ENCODE measurements around the gene DDR2.

Gene DDR2

DNA sequence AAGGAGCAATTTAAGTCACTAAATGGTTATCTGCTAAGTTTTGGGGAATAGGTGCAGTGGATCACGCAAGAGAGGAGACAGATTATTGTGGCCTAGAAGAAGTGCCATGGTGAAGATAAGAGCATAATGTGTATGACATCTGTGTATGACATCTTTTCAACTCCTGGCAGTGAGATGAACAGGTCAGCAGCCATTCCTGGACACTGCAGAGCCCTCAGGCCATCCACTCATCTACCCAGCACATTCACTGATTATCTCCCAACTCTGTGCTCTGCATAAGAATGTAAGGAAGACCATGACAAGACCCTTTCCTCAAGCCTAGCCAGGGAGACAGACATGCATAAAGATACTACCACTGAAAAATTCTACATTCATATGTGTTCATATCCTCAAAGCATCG, 73.7 kb downstream of the DDR2 start:
- Histone ChIP-seq H3K9me3 (ENCODE audit: control insufficient read depth, insufficient read depth, low read length) (no peaks in the 10 kb centered on the region), H3K4me1 (ENCODE audit: control insufficient read depth, insufficient read depth, low read length) (no peaks in the 10 kb centered on the region), H3K27me3 (ENCODE audit: control insufficient read depth, insufficient read depth, low read length) (no peaks in the 10 kb centered on the region), H3K4me3 (ENCODE audit: low read depth, low read length) (no peak overlapping the region), H3K36me3 (ENCODE audit: control insufficient read depth, insufficient read depth, low read length) (no peaks in the 10 kb centered on the region), H3K9ac (ENCODE audit: low read depth, low read length) (no peak overlapping the region)

DNA sequence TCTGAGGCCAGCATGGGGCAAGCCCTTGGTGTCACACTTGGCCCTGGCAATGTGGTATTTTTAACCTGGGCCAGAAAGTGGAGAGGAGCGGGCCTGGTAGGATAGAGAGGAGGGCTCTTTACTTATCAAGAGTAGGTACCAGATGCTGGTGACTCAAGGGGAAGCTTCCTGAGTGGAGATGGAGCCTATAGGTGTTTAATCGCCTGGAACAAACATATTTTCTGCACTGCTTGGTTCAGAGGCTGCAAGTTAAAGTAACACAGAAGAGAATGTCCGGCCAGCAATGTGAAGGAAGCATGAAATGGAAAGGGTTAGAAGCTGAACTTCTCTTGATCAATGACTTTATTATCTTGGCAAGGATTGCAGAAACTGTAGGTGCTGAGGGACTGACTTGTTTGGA, 74.3 kb downstream of the DDR2 start:
- H3K4me1 ChIP-seq (ENCODE audit: control insufficient read depth, insufficient read depth, low read length): no peaks in the 10 kb centered on the region
- H3K4me3 ChIP-seq (ENCODE audit: low read depth, low read length): no peak overlapping the region
- no peaks in the 10 kb centered on the region for H3K27me3 ChIP-seq (ENCODE audit: control insufficient read depth, insufficient read depth, low read length)
- H3K9me3 ChIP-seq (ENCODE audit: control insufficient read depth, insufficient read depth, low read length): no peaks in the 10 kb centered on the region
- H3K36me3 ChIP-seq (ENCODE audit: control insufficient read depth, insufficient read depth, low read length): no peaks in the 10 kb centered on the region
- no peak overlapping the region for H3K9ac ChIP-seq (ENCODE audit: low read depth, low read length)

DNA sequence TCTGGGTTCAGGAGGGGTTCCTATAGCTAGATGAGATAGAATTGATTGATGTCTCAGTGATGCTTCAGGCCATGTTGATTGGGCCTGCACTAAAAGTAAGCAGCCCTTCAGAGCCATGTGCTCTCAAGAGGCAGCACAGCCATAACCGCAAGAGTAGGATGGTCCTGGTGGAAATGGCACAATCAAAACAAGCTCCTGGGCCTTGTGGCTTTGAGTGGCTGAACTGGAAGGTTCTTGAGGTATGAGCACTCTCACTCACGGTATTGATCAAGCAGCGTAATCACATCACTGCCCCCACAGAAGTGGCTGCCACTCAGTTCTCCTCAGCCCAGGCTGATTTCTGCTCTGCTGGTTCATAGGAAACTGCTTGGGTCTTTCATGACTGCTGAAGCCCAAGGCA, 76.0 kb downstream of the DDR2 start:
- no peaks in the 10 kb centered on the region for H3K9me3 ChIP-seq (ENCODE audit: control insufficient read depth, insufficient read depth, low read length)
- no peaks in the 10 kb centered on the region for H3K36me3 ChIP-seq (ENCODE audit: control insufficient read depth, insufficient read depth, low read length)
- H3K4me1 ChIP-seq (ENCODE audit: control insufficient read depth, insufficient read depth, low read length): no peaks in the 10 kb centered on the region
- no peak overlapping the region for H3K4me3 ChIP-seq (ENCODE audit: low read depth, low read length)
- H3K9ac ChIP-seq (ENCODE audit: low read depth, low read length): no peak overlapping the region
- no peaks in the 10 kb centered on the region for H3K27me3 ChIP-seq (ENCODE audit: control insufficient read depth, insufficient read depth, low read length)

DNA sequence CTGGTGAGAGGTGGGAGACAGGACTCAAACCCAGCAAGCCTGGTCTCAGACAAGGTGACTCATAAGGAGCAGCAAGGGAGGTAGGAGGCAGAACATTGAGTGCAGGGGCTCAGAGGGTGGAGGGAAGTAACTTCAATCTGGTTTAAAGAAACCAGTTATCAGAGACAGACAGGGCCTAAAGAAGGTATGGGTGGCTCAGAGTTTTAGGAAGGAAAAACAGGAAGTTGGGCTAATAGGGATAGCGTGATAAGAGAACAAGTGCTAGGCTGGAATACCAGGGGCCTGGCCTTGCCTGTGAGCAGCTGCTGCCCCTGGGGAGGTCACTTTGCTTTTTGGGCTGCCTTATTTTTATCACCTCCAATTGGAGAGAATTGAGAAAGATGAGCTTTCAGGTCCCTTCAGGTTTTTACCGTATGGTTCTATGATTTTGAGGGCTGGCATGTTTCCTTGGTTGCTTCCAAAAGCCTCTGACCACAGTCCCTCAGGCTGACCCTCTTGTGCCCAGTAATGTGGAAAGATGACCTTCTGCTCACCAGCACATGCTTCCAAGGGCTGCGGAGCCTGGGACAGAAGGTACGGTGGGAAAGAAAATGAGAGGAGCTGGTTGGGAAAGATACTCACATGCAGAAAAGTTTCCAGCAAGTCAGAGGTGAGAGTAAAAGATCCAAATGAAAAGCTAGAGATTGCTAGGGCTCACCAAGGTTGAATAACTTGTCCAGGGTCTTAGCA, 77.0 kb downstream of the DDR2 start:
- Histone ChIP-seq H3K4me1 (ENCODE audit: control insufficient read depth, insufficient read depth, low read length) (no peaks in the 10 kb centered on the region), H3K9me3 (ENCODE audit: control insufficient read depth, insufficient read depth, low read length) (no peaks in the 10 kb centered on the region), H3K4me3 (ENCODE audit: low read depth, low read length) (no peak overlapping the region), H3K27me3 (ENCODE audit: control insufficient read depth, insufficient read depth, low read length) (no peaks in the 10 kb centered on the region), H3K36me3 (ENCODE audit: control insufficient read depth, insufficient read depth, low read length) (no peaks in the 10 kb centered on the region), H3K9ac (ENCODE audit: low read depth, low read length) (no peak overlapping the region)

DNA sequence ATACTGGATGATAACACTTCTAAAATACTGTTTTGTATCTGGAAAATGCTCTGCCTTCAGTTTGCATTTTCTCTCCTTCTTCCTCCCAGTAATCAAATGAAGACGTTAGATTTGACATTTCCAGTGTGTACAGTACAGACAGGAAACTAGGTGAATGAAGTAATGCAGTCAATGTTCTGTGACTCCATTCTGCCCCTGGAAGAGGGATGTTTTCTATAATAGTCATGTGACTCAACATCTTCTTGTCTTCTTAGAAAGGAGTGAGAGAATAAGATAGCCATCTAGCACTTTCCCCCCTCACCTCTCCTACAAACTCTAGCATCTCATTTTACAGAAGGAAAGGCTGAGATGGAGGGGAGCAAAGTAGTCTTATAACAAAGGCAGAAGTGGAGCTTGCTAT, 77.6 kb downstream of the DDR2 start:
- no peaks in the 10 kb centered on the region for H3K36me3 ChIP-seq (ENCODE audit: control insufficient read depth, insufficient read depth, low read length)
- H3K27me3 ChIP-seq (ENCODE audit: control insufficient read depth, insufficient read depth, low read length): no peaks in the 10 kb centered on the region
- H3K9me3 ChIP-seq (ENCODE audit: control insufficient read depth, insufficient read depth, low read length): no peaks in the 10 kb centered on the region
- H3K4me3 ChIP-seq (ENCODE audit: low read depth, low read length): no peak overlapping the region
- H3K9ac ChIP-seq (ENCODE audit: low read depth, low read length): no peak overlapping the region
- no peaks in the 10 kb centered on the region for H3K4me1 ChIP-seq (ENCODE audit: control insufficient read depth, insufficient read depth, low read length)

DNA sequence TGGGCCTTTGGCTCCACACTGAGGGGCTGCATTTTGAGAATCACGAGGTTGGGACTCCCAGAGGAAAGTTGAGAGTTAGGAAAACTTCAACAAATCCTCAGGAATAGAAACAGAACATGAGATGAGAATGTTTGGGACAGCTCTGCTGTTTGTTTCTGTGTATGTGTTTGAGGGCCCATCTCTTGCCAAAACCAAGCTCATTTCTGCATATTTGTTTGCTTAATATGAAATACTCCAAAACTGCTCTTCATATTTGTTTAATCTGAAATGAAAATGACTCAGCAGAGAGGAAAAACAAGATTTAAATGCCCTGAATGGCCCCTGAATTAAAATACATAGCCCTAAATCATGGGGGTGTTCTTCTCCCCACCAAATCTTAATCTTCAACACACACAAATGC, 78.1 kb downstream of the DDR2 start:
- Histone ChIP-seq H3K36me3 (ENCODE audit: control insufficient read depth, insufficient read depth, low read length) (no peaks in the 10 kb centered on the region), H3K9ac (ENCODE audit: low read depth, low read length) (no peak overlapping the region), H3K4me3 (ENCODE audit: low read depth, low read length) (no peak overlapping the region), H3K27me3 (ENCODE audit: control insufficient read depth, insufficient read depth, low read length) (no peaks in the 10 kb centered on the region), H3K9me3 (ENCODE audit: control insufficient read depth, insufficient read depth, low read length) (no peaks in the 10 kb centered on the region), H3K4me1 (ENCODE audit: control insufficient read depth, insufficient read depth, low read length) (no peaks in the 10 kb centered on the region)

DNA sequence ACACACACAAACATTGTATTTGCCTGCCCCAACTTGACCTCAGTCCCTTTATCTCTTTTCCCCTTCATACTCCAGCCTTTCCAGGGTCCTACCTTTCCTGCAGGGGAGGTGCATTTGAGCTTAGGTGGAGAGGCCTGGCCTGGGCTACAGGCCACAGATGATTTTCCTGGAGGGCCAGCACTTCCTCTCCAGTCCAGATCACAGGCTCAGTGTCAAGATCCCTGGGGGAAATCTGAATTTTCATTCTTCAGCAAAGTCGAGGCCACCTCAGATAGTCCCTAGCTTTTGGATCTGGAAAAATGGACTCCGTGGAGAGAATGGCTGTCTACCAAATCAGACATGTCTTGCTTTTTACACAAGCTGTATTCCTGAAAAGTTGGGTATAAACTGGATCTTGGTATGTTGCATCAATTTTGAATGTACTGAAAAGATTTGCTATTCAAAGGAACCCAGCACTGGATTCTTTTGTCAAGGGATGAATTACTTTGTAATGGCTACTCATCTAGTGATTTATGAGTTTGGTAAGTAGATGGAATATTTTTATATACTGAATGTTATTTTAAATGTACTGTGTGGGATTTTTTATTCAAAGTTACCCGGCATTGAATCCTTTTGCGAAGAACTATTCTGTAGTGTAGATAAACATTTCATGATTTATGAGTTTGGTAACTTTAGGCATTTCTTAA, 78.7 kb downstream of the DDR2 start:
- no peak overlapping the region for H3K9ac ChIP-seq (ENCODE audit: low read depth, low read length)
- no peak overlapping the region for H3K4me3 ChIP-seq (ENCODE audit: low read depth, low read length)
- H3K36me3 ChIP-seq (ENCODE audit: control insufficient read depth, insufficient read depth, low read length): no peaks in the 10 kb centered on the region
- H3K9me3 ChIP-seq (ENCODE audit: control insufficient read depth, insufficient read depth, low read length): no peaks in the 10 kb centered on the region
- H3K27me3 ChIP-seq (ENCODE audit: control insufficient read depth, insufficient read depth, low read length): no peaks in the 10 kb centered on the region
- H3K4me1 ChIP-seq (ENCODE audit: control insufficient read depth, insufficient read depth, low read length): no peaks in the 10 kb centered on the region

DNA sequence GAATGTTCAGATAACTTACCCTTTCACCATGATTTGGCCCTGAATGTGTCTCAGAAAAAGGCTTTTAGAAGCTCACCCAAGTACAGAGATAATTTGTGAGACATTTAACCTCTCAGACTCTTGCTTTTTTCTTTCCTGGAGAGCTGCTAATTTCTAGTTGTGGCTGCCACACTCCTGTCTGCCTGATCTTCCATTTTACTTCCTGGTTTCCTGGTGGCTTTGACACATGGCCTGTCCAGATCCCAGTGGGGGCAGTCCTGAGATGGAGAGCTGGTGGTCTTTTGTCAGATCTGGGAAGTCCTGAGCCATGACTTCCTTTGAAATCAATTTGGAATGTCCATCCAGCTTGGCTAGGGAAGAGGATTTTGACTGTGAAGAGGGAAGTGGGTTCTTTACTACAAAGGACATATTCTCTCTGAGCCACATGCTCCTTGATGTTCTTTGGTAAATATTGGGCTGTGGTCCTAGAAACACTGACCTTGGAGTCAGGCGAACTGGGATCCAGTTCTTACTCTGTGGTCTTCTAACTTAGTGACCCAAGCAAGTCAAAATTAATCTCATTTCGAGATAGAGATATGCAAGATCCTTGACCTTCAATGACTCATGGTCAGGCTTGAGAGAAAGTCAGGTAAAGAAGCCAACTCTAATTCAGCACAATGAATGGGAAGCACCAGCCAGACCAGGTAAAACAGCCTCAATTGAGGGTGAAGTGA, 80.2 kb downstream of the DDR2 start:
- Histone ChIP-seq H3K9me3 (ENCODE audit: control insufficient read depth, insufficient read depth, low read length) (no peaks in the 10 kb centered on the region), H3K4me1 (ENCODE audit: control insufficient read depth, insufficient read depth, low read length) (no peaks in the 10 kb centered on the region), H3K27me3 (ENCODE audit: control insufficient read depth, insufficient read depth, low read length) (no peaks in the 10 kb centered on the region), H3K9ac (ENCODE audit: low read depth, low read length) (no peak overlapping the region), H3K4me3 (ENCODE audit: low read depth, low read length) (no peak overlapping the region), H3K36me3 (ENCODE audit: control insufficient read depth, insufficient read depth, low read length) (no peaks in the 10 kb centered on the region)

DNA sequence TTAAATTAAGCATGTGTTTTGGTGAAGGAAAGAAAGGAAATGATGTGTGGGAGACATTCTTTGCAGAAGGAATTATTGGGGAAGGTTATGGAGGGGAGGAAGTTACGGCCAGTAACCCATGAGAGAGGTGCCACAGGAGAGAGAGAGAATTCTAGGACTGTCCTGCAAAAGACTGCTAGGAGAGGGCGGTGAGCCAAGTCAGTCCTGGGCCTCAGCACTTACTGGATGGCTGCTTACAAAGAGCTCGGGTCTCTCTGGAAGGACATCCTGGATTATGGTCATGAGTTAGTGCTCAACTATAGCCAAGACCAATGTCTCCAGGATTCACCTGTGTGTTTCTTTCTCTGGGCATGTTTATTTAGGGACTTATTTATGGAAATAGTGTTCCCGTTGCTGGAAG, 83.9 kb downstream of the DDR2 start:
- H3K4me3 ChIP-seq (ENCODE audit: low read depth, low read length): no peak overlapping the region
- no peaks in the 10 kb centered on the region for H3K9me3 ChIP-seq (ENCODE audit: control insufficient read depth, insufficient read depth, low read length)
- no peaks in the 10 kb centered on the region for H3K4me1 ChIP-seq (ENCODE audit: control insufficient read depth, insufficient read depth, low read length)
- no peak overlapping the region for H3K9ac ChIP-seq (ENCODE audit: low read depth, low read length)
- no peaks in the 10 kb centered on the region for H3K27me3 ChIP-seq (ENCODE audit: control insufficient read depth, insufficient read depth, low read length)
- H3K36me3 ChIP-seq (ENCODE audit: control insufficient read depth, insufficient read depth, low read length): no peaks in the 10 kb centered on the region

DNA sequence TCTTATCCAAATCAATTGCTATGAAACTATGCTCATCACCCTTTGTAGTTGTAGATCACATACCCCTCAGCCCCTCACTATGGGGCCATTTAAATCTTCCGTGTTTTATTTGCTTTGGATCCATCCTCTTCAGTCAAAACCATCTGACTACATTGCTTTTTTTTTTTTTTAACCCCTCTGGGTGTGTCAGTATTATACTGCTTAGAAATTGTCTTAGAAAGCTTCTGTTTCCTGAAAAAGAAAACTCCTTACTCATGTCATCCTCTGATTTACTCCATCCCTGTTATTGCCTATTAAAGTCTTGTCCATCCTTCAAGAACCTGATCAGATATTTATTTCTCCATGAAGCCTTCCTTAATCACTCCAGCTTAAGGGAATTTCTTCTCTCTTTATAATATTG, 84.3 kb downstream of the DDR2 start:
- Histone ChIP-seq H3K27me3 (ENCODE audit: control insufficient read depth, insufficient read depth, low read length) (no peaks in the 10 kb centered on the region), H3K9me3 (ENCODE audit: control insufficient read depth, insufficient read depth, low read length) (no peaks in the 10 kb centered on the region), H3K4me3 (ENCODE audit: low read depth, low read length) (no peak overlapping the region), H3K36me3 (ENCODE audit: control insufficient read depth, insufficient read depth, low read length) (no peaks in the 10 kb centered on the region), H3K4me1 (ENCODE audit: control insufficient read depth, insufficient read depth, low read length) (no peaks in the 10 kb centered on the region), H3K9ac (ENCODE audit: low read depth, low read length) (no peak overlapping the region)

DNA sequence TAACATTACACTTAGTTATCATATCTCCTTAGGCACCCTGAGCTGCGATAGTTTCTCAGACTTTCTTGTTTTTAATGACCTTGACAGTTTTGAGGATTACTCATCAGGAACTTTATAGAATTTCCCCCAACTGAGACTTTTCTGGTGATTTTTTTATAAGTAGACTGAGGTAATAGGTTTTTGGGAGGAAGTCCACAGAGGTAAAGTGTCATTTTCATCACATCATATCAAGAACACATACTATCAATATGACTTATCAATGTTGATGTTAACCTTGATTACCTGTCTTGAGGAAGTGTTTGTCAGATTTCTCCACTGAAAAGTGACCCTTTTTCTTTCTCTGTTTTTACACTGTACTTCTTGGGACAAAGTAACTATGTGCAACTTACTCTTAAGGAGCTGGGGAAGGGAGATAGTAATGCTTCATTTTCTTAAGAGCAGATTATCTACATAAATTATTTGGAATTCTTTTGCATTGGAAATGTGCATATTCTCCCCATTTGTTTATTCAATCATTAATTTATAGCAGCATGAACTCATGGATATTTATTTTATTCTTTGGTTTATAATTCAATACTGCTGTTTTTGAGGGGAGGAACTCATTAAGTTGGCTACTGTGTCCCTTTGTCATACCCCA, 85.4 kb downstream of the DDR2 start:
- H3K36me3 ChIP-seq (ENCODE audit: control insufficient read depth, insufficient read depth, low read length): no peaks in the 10 kb centered on the region
- no peak overlapping the region for H3K9ac ChIP-seq (ENCODE audit: low read depth, low read length)
- H3K9me3 ChIP-seq (ENCODE audit: control insufficient read depth, insufficient read depth, low read length): no peaks in the 10 kb centered on the region
- no peaks in the 10 kb centered on the region for H3K4me1 ChIP-seq (ENCODE audit: control insufficient read depth, insufficient read depth, low read length)
- H3K27me3 ChIP-seq (ENCODE audit: control insufficient read depth, insufficient read depth, low read length): no peaks in the 10 kb centered on the region
- H3K4me3 ChIP-seq (ENCODE audit: low read depth, low read length): no peak overlapping the region
